ENCODE results near the gene DCAF11. TPM values are rescaled to one million over a fixed set of nuclear protein-coding genes. Genes with fewer than 3 reads are reported as not detected.

Gene DCAF11
- total and polyA plus RNA-seq, 2 of the 8 experiments (the other 6 are each of a cell fraction or from before 2014, with no cell fraction given) = 60.4 to 63.6 TPM

DNA sequence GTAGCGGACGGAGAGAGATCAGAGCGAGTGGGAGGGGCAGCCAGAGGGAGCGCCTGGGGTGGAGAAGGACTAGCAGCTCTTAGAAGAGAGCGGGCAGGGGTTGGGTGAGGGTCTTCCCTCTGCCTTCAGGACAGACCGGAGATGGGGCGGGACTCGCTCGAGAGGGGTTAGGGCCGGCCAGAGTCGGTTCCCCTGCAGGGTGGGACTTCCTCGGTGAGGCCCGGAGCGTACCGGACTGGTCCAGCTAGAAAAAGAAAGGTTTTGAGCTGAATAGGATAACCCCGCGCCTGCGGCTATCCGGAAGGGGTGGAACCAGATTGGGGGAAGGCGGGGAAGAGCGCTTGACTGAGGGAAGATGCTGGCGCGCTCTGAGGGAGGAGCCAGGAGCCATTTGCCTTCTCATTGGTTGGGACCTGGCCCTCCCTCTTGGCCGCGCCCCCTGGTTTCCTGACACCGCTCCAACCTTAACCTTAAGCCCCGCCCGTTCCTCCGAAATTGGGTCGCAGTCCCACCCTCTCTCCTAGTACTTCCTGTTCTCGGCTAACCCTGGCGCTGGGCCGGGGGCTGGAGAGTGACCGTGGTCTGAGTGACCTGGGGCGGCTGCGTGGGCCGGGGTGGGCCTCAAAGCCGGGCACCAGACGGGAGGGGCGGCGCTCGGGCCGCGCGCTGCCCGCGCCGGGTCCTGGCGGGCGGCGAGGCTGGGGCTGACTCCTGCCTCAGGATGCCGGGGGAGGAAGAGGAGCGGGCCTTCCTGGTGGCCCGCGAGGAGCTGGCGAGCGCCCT lies 32.6 kb downstream of the DCAF11 start, which contains the start of gene RNF31 (continued):
- TF ChIP-seq KDM1A (IDR thresholded peaks at IDR 0.05; ENCODE audit: borderline replicate concordance, low read length) = no peak
- TF ChIP-seq, protein P1, sequence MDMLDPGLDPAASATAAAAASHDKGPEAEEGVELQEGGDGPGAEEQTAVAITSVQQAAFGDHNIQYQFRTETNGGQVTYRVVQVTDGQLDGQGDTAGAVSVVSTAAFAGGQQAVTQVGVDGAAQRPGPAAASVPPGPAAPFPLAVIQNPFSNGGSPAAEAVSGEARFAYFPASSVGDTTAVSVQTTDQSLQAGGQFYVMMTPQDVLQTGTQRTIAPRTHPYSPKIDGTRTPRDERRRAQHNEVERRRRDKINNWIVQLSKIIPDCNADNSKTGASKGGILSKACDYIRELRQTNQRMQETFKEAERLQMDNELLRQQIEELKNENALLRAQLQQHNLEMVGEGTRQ (IDR thresholded peaks at IDR 0.05; ENCODE audit: low read length) = no peak
- TF ChIP-seq POLR2A (IDR thresholded peaks at IDR 0.05; ENCODE audit: control extremely low read depth in 1 of 2, low read depth in 2 of 2, low read length in 2 of 2) = peak in 1 of 2 experiments; percentile 55; a peak in 1 of 3 replicates
- no peak for TF ChIP-seq HDAC6 (IDR thresholded peaks at IDR 0.05; ENCODE audit: low read depth, low read length)
- TF ChIP-seq POU5F1 (IDR thresholded peaks at IDR 0.05; ENCODE audit: low read depth, low read length) = no peak
- 0 out of 2 replicates have a peak, but pooled peaks have one; percentile 8 for TF ChIP-seq TAF1 (IDR thresholded peaks at IDR 0.05; ENCODE audit: low read depth, low read length)
- no peak for TF ChIP-seq GABPA (IDR thresholded peaks at IDR 0.05; ENCODE audit: borderline replicate concordance, insufficient read depth, low read length)
- peak; percentile 54; the same call in 1 of the 2 replicates for TF ChIP-seq SP1 (IDR thresholded peaks at IDR 0.05; ENCODE audit: low read depth, low read length)
- no peak for TF ChIP-seq CBX8 (IDR thresholded peaks at IDR 0.05; ENCODE audit: borderline replicate concordance, low read depth, low read length)
- TF ChIP-seq NANOG (IDR thresholded peaks at IDR 0.05; ENCODE audit: insufficient read depth, low read depth, low read length, poor library complexity, severe bottlenecking) = no peak
- TF ChIP-seq, protein P2, sequence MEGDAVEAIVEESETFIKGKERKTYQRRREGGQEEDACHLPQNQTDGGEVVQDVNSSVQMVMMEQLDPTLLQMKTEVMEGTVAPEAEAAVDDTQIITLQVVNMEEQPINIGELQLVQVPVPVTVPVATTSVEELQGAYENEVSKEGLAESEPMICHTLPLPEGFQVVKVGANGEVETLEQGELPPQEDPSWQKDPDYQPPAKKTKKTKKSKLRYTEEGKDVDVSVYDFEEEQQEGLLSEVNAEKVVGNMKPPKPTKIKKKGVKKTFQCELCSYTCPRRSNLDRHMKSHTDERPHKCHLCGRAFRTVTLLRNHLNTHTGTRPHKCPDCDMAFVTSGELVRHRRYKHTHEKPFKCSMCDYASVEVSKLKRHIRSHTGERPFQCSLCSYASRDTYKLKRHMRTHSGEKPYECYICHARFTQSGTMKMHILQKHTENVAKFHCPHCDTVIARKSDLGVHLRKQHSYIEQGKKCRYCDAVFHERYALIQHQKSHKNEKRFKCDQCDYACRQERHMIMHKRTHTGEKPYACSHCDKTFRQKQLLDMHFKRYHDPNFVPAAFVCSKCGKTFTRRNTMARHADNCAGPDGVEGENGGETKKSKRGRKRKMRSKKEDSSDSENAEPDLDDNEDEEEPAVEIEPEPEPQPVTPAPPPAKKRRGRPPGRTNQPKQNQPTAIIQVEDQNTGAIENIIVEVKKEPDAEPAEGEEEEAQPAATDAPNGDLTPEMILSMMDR (IDR thresholded peaks at IDR 0.05; ENCODE audit: control extremely low read depth in 1 of 3, insufficient read depth in 1 of 3, low read depth in 1 of 3, low read length in 3 of 3) = no peak
- 0 out of 4 replicates have a peak, but pooled peaks of 1 of the 2 experiments have one; percentile 17 for TF ChIP-seq SIN3A (conservative IDR thresholded peaks at IDR 0.05 in 1 of 2, IDR thresholded peaks at IDR 0.05 in 1 of 2; ENCODE audit: low read depth in 1 of 2, low read length in 2 of 2)
- TF ChIP-seq YY1 (IDR thresholded peaks at IDR 0.05; ENCODE audit: low read depth, low read length) = no peak
- no peak for TF ChIP-seq JUN (IDR thresholded peaks at IDR 0.05; ENCODE audit: low read depth, low read length)
- TF ChIP-seq TCF12 (IDR thresholded peaks at IDR 0.05; ENCODE audit: low read depth, low read length) = no peak
- no peak for TF ChIP-seq CBX5 (IDR thresholded peaks at IDR 0.05; ENCODE audit: low read depth, low read length)
- TF ChIP-seq, protein P3, sequence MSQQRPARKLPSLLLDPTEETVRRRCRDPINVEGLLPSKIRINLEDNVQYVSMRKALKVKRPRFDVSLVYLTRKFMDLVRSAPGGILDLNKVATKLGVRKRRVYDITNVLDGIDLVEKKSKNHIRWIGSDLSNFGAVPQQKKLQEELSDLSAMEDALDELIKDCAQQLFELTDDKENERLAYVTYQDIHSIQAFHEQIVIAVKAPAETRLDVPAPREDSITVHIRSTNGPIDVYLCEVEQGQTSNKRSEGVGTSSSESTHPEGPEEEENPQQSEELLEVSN (IDR thresholded peaks at IDR 0.05) = no peak
- TF ChIP-seq, protein P4, sequence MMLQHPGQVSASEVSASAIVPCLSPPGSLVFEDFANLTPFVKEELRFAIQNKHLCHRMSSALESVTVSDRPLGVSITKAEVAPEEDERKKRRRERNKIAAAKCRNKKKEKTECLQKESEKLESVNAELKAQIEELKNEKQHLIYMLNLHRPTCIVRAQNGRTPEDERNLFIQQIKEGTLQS (IDR thresholded peaks at IDR 0.05; ENCODE audit: insufficient read depth, low read depth, low read length) = no peak

Measured in H1 (cell line).